Measurements from ENCODE around the gene SLC25A17.

- TF ChIP-seq, protein P1, sequence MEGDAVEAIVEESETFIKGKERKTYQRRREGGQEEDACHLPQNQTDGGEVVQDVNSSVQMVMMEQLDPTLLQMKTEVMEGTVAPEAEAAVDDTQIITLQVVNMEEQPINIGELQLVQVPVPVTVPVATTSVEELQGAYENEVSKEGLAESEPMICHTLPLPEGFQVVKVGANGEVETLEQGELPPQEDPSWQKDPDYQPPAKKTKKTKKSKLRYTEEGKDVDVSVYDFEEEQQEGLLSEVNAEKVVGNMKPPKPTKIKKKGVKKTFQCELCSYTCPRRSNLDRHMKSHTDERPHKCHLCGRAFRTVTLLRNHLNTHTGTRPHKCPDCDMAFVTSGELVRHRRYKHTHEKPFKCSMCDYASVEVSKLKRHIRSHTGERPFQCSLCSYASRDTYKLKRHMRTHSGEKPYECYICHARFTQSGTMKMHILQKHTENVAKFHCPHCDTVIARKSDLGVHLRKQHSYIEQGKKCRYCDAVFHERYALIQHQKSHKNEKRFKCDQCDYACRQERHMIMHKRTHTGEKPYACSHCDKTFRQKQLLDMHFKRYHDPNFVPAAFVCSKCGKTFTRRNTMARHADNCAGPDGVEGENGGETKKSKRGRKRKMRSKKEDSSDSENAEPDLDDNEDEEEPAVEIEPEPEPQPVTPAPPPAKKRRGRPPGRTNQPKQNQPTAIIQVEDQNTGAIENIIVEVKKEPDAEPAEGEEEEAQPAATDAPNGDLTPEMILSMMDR (IDR thresholded peaks at IDR 0.05 in 8 of 11, conservative IDR thresholded peaks at IDR 0.05 in 3 of 11) = no peak
- no peak for TF ChIP-seq POLR2AphosphoS5 (IDR thresholded peaks at IDR 0.05)
Measured at GRCh38 chr22:40838486-40838885, 19.3 kb upstream of the SLC25A17 start.
